PFSK-1 (cell line): ENCODE measurements around the gene TMEM117.

ENCODE experiments used
- FOXP2 ChIP-seq: optimal IDR thresholded peaks from 2 replicates; pipeline ENCODE3; 2011; ENCODE audit warnings: borderline replicate concordance, control low read depth, inconsistent platforms; ENCODE audit not compliant: insufficient read depth; ENCODE audit errors: extremely low read length, extremely low read depth
- POLR2AphosphoS5 ChIP-seq: IDR thresholded peaks from 2 replicates; pipeline ENCODE4 v1.6.1; 2012; ENCODE audit warnings: low read depth, mild to moderate bottlenecking, control low read depth, low read length, moderate library complexity
- REST ChIP-seq, 2 experiments: IDR thresholded peaks; 2 replicates each; pipeline versions ENCODE4 v1.6.1 to v1.8.0; 2011 to 2012; ENCODE audit warnings: low read depth in 2 of 2, low read length in 2 of 2, control low read depth in 1 of 2, inconsistent platforms in 1 of 2, mild to moderate bottlenecking in 1 of 2, moderate library complexity in 1 of 2; ENCODE audit not compliant: insufficient read depth in 1 of 2
- SIN3A ChIP-seq: IDR thresholded peaks from 2 replicates; pipeline ENCODE4 v1.6.1; 2012; ENCODE audit warnings: mild to moderate bottlenecking, low read length, moderate library complexity, borderline replicate concordance; ENCODE audit not compliant: insufficient read depth
- TAF1 ChIP-seq: IDR thresholded peaks from 2 replicates; pipeline ENCODE4 v1.6.1; 2012; ENCODE audit warnings: low read length, control low read depth, borderline replicate concordance; ENCODE audit not compliant: insufficient read depth

Gene TMEM117

GRCh38 chr12:44347145-44347544 is 511.3 kb downstream of the TMEM117 start:
- no peak for TF ChIP-seq SIN3A
- TF ChIP-seq REST (IDR thresholded peaks at IDR 0.05; ENCODE audit: insufficient read depth in 1 of 2, low read depth in 2 of 2, low read length in 2 of 2), result no peak
- TF ChIP-seq TAF1, result no peak
- TF ChIP-seq POLR2AphosphoS5, result no peak
- no peak for TF ChIP-seq FOXP2

- TF ChIP-seq POLR2AphosphoS5, result no peak
- TF ChIP-seq TAF1, result no peak
- TF ChIP-seq REST (IDR thresholded peaks at IDR 0.05; ENCODE audit: insufficient read depth in 1 of 2, low read depth in 2 of 2, low read length in 2 of 2), result no peak
- no peak for TF ChIP-seq SIN3A
- TF ChIP-seq FOXP2, result no peak
Observed at GRCh38 chr12:44357494-44357893, 521.6 kb downstream of the TMEM117 start.

GRCh38 chr12:44358636-44359035 is 522.8 kb downstream of the TMEM117 start:
- TF ChIP-seq FOXP2, result no peak
- TF ChIP-seq POLR2AphosphoS5, result no peak
- TF ChIP-seq REST (IDR thresholded peaks at IDR 0.05; ENCODE audit: insufficient read depth in 1 of 2, low read depth in 2 of 2, low read length in 2 of 2), result no peak
- no peak for TF ChIP-seq TAF1
- TF ChIP-seq SIN3A, result no peak

- TF ChIP-seq SIN3A (no peak), REST (IDR thresholded peaks at IDR 0.05; ENCODE audit: insufficient read depth in 1 of 2, low read depth in 2 of 2, low read length in 2 of 2) (no peak), FOXP2 (no peak), POLR2AphosphoS5 (no peak), TAF1 (no peak)
Observed at GRCh38 chr12:44362947-44363346, 527.1 kb downstream of the TMEM117 start.

- no peak for TF ChIP-seq FOXP2
- no peak for TF ChIP-seq REST (IDR thresholded peaks at IDR 0.05; ENCODE audit: insufficient read depth in 1 of 2, low read depth in 2 of 2, low read length in 2 of 2)
Observed at GRCh38 chr12:44367136-44367535, 531.3 kb downstream of the TMEM117 start.
